ENCODE results near the gene IMMP2L.
A peak's percentile ranks its signal among the peaks of the same experiment; 100 is the strongest.
"Not testable (repeated sequence)": the region's sequence is repeated elsewhere in the genome, so short reads cannot be mapped to it uniquely, and the experiment has no call there.

The IMMP2L gene

GRCh38 chr7:111251365-111251764 is 310.9 kb downstream of the IMMP2L start:
- DNase-seq, result not testable (repeated sequence)

DNA sequence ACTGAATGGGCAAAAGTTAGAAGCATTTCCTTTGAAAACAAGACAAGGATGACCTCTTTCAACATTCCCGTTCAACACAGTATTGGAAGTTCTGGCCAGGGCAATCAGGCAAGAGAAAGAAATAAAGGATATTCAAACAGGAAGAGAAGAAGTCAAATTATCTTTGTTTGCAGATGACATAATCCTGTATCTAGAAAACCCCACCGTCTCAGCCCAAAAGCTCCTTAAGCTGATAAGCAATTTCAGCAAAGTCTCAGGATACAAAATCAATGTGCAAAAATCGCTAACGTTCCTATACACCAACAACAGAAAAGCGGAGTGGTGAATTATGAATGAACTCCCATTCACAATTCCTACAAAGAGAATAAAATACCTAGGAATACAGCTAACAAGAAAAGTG is 312.5 kb downstream of the IMMP2L start:
- not testable (repeated sequence) for DNase-seq

DNA sequence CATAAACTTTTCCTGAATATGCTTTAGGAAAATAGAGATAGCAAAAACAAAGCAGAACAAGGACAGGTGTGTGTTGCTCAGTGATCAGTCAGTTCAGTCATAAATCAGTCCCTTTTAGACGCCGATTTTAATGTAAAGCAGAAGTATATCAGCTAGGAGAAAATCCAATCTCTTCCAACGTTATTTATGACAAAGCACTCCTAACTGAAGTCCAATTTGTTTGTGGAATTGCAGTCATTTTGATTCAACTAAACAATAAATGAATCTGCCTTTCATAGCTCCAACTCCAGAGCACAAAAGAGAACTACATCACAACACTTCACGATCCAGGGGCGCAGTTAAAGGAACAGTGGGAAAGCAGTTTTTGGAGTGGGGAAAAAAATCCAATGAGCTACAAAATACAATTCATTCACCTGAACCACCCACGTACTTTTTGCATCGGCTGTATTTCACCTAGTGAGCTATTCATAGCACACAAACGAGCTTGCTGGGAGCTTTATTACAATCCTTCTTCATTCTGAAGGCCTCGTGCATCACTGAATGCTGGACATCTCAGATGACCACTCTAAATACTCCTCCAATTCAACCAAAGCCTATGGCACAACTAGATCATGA is 320.0 kb downstream of the IMMP2L start:
- DNase-seq, result no peak

DNA sequence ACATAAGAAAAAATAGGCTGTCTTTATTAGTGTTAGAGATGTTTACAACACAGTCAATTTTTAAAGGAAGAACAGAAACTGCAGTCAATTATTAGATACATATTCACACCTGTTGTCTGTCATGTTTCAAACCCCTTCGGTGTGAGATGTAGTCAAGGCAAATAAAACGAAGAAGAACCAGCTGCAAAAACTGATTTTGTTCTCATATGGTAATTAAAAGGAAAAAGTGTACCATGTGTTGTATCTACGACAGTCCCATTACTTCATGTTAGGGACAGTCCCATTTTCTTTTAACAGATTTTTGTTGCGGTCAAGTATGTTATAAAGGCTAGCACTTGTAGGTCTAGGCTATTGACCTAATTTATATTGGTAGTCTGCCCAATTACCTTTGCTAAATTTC is 321.9 kb downstream of the IMMP2L start:
- DNase-seq, result no peak

DNA sequence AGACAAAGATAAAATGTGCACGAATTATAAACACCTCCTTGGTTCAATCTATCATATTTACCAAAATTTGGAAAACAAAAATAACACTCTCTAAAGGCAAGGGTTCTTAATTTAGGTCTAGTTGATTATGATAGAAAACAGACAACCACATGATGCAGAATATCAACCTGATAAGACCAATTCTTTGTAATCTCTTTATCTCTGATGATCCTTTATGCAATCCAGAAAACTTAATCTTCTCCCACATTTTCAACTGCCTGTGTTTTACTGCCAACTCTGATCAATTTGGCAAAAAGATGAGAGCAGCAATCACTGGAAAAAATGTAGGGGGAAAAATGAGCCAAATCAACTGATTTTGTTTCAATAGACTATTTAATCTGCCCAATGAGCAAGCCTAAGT is 322.9 kb downstream of the IMMP2L start:
- no peak for DNase-seq

DNA sequence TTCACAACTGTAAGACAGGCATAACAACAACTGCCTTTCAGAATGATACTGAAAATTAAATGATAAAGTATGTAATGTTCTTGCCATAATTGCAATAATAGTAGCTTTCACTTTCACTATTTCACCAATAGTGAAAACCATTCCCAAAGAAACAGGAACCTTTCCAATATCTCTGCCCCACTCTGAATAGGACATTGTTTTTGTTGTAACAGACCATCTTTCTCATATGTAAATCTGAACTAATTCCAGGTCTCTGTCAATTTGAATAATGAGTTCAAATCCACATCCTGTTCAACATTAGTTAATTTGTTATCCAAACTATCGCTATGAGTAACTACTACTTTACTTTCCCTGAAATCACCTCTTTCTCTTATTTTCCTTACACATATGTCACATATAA is 323.4 kb downstream of the IMMP2L start:
- peak; percentile 78 to 79 for DNase-seq

DNA sequence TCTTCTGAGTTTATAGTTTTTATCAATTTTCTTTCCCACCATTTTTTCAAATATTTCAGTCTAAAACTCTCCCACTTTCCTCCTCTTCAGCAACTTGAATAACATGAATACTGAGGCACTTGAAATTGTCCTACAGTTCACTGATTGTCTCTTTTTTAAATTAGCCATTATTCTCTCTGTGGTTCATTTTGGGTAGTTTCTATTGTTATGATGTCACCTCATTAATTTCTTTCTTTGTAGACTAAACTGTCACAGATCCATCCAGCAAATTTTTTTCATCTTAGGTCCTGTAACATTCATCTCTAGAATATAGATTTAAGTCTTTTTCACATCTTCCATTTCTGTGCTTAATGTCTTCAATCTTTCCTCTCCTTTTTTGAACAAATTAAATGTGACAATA is 326.6 kb downstream of the IMMP2L start:
- DNase-seq, result no peak

- no peak for DNase-seq
Observed at GRCh38 chr7:111232249-111233084, 329.8 kb downstream of the IMMP2L start.

DNA sequence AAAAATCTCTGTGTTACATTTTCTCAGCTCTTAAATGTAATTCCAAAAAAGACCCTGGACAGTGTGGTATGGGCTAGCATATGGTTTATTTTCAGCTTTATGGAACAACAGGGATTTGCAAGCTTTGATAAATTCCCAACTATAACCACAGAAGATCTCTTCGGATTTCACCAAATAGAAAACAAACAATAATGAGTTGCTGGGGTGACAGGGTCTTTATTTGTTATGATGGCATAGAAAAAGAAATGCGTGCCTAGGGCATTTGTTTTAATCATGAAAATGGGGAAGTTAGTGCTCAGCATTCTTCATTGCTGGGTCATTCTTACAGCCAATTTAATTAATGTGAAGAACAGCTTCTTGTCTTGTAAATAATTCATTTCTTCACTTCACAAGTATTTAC is 332.4 kb downstream of the IMMP2L start:
- no peak for DNase-seq

DNA sequence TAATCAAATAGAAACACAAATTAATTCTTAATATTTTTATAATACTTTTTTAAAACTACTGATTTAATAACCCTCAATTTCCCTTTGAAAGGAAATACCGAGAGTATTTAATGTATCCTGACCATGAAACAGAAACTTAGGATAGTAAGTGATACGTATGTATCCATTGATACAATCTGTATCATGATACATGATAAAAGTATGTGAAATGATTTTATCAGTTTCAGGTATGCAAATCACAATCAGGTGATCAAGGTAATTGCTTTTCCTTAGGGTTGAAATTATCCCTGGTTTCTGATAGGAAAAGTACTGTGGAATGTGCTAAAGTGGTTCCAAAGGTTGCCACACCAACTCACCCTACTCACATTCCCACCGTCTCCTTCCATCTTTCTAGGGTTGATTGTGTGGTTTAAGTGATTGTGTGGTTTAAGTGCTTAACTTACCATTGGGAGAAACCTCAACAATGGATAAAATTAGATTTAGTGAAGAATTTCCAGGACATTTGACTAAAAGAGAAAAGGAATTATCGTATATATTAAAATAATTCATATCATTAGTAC is 333.0 kb downstream of the IMMP2L start:
- no peak for DNase-seq

DNA sequence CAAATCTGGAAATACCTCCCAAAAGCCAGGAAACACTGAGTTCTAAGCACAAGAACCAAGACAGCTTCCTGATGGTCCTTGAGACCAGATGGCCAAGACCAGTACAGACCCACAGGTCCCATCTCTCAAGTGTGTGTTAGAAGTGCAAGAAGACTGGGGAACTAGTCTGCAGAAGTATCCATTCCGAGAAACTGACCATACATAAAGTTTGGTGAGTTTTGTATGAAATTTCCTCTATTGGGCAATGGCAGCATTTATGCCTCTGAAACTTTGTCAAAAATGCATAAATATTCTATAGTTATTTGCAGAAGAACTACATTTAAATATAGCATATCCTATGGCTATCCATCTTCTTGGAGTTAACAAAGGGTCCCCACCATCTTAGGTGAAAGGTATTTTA is 333.9 kb downstream of the IMMP2L start:
- DNase-seq, result no peak

DNA sequence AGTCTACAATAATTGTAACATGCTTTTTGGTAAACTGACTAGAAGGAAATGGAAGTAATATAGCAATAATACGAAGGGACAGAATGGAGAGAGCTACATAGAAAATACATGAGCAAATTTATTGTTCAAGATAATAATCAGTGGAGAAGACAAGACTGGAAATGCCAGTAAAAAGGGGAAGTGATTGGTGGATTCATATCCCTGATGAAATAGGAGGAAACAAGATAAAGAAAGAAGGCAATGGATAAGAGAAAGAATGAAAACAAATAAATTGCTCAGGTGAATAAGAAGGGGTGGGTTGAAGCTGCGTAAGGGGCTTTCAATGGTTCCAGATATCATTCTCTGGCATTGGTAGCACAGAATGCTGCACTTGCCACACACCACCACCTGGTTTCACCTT is 335.5 kb downstream of the IMMP2L start:
- no peak for DNase-seq

GRCh38 chr7:111224354-111225231 is 337.7 kb downstream of the IMMP2L start:
- no peak for DNase-seq

DNA sequence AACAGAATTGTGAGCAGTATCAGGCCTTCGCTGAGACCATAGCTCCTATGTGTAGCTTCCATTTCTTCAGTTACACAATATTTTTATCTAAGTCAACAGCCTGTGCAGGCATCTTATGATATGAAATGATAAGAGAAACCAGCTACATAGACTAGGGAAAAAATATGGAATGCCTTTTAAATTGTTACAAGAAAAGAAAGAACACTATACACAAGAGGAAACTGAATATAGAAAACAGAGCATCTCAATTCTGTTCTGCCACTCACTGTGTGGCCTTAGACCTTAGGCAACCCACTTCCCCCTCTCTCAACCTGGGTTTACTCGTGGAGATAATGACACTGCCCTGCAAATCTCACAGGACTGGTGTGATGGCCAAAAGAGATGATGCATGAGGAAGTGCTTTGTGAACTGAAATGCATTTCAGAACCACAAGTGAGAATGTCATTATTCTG is 338.5 kb downstream of the IMMP2L start:
- no peak for DNase-seq

GRCh38 chr7:111215550-111215949 is 346.7 kb downstream of the IMMP2L start:
- no peak for DNase-seq

GRCh38 chr7:111212857-111213523 is 349.3 kb downstream of the IMMP2L start:
- DNase-seq, result no peak

- no peak for DNase-seq
Observed at GRCh38 chr7:111210996-111211395, 351.3 kb downstream of the IMMP2L start.

DNA sequence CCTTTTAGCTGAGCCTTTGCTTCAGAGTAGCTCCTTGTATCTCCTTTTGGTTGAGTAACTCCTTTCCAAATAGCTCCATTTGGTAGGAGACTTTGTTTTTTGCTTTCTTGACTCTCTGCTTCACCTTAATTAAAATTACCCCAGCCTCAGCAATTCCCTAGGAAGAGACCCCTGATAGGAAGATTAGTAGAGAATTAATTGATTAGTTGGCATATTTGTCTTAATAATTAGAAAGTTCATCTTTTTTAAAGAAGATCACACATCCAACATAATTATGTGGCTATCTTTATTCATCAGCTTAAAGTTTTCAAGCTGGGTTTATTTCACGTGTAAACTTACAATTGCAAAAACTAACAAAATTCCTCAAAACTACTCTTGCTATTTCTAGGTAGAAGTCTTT is 352.2 kb downstream of the IMMP2L start:
- DNase-seq, result no peak

DNA sequence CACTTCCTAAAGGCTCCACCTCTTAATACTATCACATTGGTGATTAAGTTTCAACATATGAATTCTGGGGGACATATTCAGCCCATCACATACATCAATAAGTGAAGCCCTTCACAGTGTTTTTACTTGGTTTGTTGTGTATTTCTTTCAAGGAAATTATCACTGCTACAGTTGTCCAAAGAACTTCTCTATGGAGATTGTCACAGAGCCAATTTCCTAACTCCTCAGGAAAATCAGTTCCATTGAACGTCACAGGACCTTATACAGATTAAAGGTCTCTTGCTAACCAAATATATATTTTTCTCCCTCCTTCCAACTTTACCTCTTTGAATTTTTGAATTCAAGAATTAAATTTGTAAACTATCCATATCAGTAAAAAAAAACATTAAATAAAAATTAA is 357.0 kb downstream of the IMMP2L start:
- no peak for DNase-seq

DNA sequence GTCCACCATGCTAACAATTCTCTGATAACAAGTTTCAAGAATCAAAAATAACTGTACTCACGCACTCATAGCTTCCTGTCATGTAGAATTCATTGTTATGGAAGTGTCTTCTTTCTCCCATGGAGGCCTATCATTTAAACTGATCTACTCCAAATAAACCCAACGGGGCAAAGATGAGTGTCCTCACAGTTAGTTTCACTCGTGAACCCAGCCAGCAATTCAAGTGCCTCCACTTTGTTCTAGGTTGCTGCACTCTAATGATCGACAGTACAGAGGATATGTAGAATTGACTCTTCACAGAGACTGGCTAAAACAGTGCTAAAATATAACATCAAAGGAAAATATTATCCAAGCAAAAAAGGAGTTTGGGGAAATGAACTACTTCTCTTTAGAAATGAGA is 360.0 kb downstream of the IMMP2L start:
- DNase-seq, result no peak

GRCh38 chr7:111199643-111200042 is 362.6 kb downstream of the IMMP2L start:
- no peak for DNase-seq

DNA sequence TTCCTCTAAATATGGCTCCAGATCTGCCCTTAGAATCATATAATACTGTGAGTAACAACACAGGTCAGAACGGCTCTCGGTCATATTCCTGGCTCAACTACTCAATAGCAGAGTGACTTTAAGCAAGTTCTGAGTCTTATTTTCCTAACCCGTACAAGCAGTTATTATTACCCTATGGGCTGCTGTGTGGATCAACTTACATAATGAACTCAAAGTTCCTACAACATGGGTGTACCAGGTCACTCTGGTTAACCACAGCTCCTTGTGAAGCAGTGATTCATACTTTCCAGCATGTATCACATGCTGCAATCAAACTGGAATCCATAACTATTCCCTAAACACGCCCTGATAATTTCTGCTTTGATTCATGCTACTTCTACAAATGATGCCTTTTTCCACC is 364.0 kb downstream of the IMMP2L start:
- DNase-seq, result no peak

- DNase-seq, result no peak
Observed at GRCh38 chr7:111196655-111197054, 365.6 kb downstream of the IMMP2L start.
